HG02642 (cell line): ENCODE measurements around the gene FEM1B.

Source experiments
- ATAC-seq: cut with Tn5 transposase; IDR thresholded peaks from one replicate; pipeline ENCODE4 v1.9.1; 2021; ENCODE audit warnings: mild to moderate bottlenecking; ENCODE audit not compliant: unreplicated experiment, poor library complexity

Gene FEM1B

GRCh38 chr15:68303134-68303533 is 25.6 kb downstream of the FEM1B start:
- no peak for ATAC-seq

GRCh38 chr15:68303560-68304436 is 26.3 kb downstream of the FEM1B start:
- no peak for ATAC-seq

GRCh38 chr15:68304589-68305337 is 27.2 kb downstream of the FEM1B start:
- no peak for ATAC-seq

- no peak for ATAC-seq
Observed at GRCh38 chr15:68305420-68305871, 27.9 kb downstream of the FEM1B start.

GRCh38 chr15:68307131-68307928 is 29.8 kb downstream of the FEM1B start:
- no peak for ATAC-seq

GRCh38 chr15:68309024-68309423 is 31.5 kb downstream of the FEM1B start:
- ATAC-seq, result no peak

GRCh38 chr15:68310178-68310803 is 32.7 kb downstream of the FEM1B start:
- ATAC-seq, result no peak

GRCh38 chr15:68310804-68311463 is 33.4 kb downstream of the FEM1B start:
- no peak for ATAC-seq

GRCh38 chr15:68311464-68311835 is 33.9 kb downstream of the FEM1B start:
- no peak for ATAC-seq

- ATAC-seq, result no peak
Observed at GRCh38 chr15:68311859-68312557, 34.5 kb downstream of the FEM1B start.

GRCh38 chr15:68312701-68313204 is 35.2 kb downstream of the FEM1B start:
- ATAC-seq, result no peak

GRCh38 chr15:68313501-68314410 is 36.2 kb downstream of the FEM1B start:
- no peak for ATAC-seq

GRCh38 chr15:68314563-68314962 is 37.0 kb downstream of the FEM1B start:
- ATAC-seq, result no peak

GRCh38 chr15:68315035-68315434 is 37.5 kb downstream of the FEM1B start:
- ATAC-seq, result no peak

- ATAC-seq, result no peak
Observed at GRCh38 chr15:68315495-68316031, 38.0 kb downstream of the FEM1B start.

GRCh38 chr15:68316061-68316804 is 38.7 kb downstream of the FEM1B start:
- no peak for ATAC-seq
